Activated CD4-positive, CD25-positive, alpha-beta regulatory T cell treated with anti-CD3 and anti-CD28 coated beads, Interleukin-2, amount 50 U/mL, for 72 hours (primary cell): ENCODE results near the gene MORC4.
"Not testable (repeated sequence)": the region's sequence is repeated elsewhere in the genome, so short reads cannot be mapped to it uniquely, and the experiment has no call there.

Source experiments
- DNase-seq: peaks from one replicate; pipeline ENCODE4 v3.0.0; 2021

MORC4 gene

DNA sequence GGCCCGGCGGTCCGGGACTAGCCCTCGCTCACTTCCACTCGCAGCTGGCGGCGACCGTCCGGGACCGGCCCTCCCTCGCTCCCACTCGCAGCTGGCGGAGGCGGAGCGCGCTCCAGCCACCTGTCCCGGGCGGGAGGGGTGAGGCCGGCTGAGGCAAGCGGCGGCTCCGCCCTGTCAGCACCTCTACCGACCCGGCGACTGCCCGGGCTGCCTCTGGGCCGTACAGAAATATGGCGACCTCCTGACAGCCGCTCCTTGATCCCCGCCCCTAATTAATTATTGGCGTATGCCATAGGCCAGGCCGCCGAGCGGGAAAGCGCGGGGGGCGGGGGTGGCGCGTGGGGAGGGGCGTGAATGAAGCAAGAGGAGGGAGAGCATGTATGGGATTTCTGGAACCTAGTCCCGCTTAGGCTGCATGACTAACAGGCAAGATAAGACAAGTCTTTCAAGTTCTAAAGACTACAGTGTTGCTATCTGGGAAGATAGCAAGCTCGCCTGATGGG is at the start of gene MORC4:
TSS of gene MORC4 (minus strand) at position 200 of the 503 bp plus-strand sequence. CDS start 243 bp downstream, outside the sequence.
- peak; percentile 54 for DNase-seq

DNA sequence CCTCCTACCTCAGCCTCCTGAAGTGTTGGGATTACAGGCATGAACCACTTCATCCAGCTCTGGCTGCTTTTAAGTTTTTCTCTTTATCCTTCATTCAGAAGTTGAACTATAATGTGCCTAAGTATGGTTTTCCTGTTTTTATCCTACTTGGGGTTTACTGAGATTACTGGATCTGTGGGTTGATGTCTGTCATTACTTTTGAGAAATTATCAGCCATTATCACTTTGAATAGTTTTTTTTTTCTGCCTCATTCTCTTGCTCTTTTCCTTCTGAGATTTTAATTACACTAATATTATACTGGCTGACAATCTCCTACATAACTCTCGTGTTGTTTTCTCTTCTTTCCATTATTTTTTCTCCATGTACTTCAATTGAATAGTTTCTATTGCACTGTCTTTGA is 47.6 kb upstream of the MORC4 start:
- DNase-seq = no peak

DNA sequence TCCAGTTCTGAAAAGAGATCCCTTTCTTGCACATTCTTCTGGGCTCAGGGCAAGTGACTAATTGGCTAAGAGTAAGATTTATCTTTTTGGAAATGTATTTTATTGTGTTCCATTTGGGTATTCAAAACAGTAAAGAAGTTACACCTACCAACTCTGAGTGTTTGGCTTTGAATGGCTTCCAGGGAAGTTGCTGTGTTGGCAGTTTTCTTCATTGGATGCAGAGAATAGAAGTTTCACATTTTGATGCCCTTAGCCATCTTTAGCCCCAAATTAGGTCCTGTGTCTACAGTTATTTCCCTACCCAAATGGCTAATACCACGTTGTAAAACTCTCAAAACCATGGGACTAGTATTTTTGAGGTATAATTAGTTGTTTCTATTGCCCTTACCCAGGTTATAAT is 29.7 kb upstream of the MORC4 start:
- no peak for DNase-seq

DNA sequence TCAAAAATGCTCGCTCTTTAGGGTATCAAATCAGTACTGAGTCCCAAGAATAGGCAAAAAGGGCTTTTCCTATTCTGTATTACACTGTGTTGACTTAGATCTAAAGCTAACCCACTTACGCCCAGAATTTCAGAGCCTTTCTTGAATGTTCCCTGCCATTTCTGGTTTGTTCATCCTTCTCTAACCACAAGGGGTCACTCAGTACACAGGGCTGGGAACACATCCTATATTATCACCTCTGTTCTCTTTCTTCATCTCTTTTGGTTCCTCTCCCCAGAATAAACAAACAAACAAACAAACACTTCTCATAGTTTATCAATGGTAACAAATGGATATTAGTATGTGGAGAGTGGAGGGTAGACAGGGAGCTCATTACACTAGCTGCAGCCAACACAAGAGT is 25.5 kb upstream of the MORC4 start:
- DNase-seq = no peak

DNA sequence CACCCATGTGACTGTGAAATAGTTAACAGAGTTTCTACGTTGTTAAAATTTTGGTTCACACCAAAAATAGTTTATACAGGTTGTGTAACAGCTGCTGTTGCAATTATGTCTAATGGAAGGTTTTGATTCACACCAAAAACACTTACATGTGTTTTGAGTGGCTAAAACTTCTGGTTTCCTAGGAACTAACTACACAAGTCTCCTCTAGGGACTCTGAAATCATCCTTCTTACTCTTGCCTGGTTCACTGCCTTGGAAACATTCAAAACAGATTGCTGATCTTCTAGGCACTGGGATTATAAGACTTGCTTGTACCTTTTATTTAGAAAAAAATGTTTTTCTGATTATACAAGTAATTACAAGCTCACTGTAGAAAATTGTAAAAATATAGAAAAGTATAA is 14.9 kb upstream of the MORC4 start:
- no peak for DNase-seq

DNA sequence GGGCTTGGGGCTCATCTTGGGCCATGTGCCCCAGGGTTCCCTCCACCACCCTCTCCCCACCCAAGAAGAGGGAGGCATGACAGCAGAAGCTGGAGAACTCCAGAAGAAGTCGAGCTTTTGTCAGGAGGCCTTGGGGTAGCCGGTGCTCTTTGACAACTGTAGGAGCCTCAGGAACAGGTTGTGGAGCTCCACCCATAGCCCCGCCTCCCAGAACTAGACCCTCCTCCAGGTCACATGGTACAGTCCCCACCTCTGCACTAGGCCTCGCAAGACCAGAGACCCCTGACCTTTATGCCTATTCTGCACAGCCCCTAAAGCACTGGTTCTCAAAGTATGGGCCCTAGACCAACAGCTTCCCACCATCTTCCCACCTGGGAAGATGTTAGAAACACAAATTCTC is 8.0 kb upstream of the MORC4 start:
- DNase-seq = no peak

DNA sequence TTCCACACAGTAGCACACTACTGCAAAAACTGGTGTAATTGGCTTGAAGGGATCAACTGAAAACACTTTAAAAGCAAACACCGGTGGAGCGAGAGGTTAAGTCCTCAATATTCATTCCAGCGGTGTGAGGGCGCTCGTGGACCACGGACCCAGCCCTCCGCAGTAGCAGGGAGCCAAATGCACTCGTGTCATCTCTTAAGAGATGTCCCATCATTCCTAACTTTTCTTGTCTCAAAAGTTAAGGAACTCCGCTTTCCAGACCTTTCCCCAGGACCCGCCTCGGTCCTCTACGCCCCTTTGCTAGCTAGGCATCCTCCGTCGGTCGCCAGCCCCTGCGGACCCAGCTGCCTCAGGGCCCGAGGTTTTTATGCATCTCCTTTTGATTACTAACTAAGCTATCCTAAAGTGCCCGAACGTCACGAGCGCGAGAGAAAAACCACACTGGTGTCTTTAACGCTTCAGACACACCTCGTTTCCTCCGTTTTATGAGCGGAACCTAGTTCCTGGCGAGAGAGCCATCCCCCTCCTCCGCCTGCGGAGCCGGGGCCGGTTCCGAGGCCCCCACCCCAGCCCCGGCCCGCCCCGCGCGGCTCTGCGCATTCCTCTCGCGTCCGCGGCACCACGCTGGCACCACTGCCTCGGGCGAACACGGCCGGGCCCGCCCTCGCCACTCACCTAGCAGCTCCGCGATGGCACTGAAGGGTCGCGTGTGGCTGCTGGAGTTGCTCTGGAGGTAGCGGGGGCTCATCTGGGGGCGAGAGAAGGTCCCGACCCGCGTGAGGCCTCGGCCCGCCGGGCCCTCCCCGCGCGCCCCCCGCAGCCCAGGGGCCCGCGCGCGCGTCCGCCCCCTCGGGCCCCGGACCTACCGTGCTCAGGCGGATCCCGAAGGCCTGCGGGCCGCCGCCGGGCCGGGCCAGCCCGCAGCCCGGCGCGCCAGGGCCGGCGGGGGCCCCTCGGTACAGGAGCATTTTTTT is 723 bp downstream of the MORC4 start:
- peak; percentile 35 for DNase-seq

DNA sequence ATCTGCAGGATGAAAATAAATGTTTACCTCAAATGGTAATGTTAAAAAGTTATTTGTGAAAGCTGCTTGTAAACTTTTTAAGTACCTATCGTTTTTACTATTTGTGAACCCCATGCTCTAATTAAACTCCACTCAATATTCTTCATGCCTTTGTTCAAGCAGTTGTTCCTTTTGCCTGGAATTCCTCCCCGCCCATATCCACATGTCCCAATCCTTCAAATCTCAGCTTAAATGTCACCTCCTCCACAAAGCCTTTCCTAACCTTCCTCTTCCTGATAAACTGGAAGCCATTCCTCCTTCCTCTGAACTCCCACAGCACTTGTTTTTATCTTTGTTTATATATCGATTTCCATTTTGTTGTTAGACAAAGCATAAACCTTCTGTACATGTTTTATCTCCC is 2.4 kb downstream of the MORC4 start:
- no peak for DNase-seq

DNA sequence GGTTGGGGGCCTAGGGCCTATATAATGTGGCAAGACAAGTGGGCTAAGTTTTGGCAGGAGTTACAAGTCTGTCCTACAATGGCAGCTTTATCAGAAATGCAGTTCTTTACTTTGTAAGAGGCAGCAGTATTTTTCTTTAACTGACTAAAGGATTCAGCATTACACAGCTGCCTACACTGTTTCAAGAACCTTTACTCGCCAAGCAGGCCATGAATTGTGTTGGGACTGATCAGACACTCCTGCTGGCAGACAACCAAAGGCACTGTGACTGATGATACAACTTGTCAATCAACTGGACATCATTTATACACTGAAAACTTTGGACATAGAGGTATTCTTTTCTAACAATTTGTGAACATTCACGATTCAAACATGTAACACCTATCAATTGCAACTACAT is 4.3 kb downstream of the MORC4 start:
- no peak for DNase-seq

DNA sequence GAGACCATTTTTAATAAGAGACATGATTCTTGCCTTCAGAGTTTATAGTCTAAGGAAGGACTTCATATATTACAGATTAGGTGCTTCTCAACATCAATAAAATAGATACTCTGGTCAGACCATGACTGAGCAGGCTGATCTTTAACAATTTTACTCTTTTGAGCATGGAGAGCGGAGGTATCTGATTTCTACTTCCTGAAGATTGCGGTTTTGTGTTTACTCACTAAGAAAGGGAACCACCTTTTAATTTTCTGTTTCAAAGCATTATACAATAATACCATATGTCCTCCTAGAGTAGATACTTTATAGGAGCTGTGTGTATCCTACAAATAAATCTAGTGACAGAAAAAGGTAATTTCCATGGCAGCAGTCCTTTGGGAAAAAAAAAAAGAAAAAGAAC is 12.5 kb downstream of the MORC4 start:
- DNase-seq = no peak

DNA sequence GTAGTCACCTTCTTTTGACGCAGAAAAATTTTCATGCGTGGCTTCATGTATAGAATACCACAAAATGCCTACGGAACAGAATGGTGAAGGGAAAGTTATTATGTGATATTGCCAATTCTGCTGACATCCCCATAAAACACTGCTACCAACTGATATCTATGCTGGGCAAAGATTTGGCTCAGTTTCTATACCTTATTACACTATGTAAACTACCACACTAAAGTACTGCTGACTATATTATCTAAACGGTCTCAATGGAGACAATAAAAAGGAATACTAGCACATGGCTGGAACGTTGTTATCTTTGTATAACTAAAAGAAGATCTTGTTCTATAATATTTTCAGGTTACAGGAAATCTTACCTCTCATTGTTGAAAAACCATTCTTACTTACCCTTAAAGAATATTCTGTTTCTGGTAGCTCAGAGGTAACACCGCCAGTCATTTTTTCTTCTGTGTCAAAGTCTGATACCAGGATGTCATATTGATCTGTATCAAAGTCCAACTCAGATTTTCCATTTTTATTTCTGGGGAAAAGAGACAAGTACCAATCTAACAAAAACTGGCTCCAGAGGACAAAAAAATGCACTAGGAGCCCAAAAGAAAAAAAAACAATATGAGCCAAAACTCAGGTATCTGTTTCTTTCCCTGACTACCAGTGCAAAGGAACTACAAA is 18.9 kb downstream of the MORC4 start:
- DNase-seq = no peak

DNA sequence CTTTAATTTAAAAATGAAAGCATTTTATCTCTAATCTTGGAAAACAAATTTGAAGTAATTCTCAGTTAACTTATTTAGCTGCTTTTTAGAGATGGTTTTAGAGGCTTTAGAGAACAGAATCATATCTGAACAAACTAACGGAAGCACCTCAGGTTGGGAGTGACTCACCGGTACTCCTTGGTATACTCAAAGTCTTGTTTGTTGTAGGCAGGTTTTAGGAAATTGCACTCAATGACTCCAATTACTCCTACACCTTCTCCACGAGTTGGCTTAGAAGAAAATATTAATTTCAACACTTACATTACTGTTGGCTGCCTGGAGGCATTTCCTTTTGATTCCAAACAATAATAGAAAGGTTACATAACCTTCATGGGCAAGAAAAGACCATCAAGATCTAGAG is 23.6 kb downstream of the MORC4 start:
- no peak for DNase-seq

DNA sequence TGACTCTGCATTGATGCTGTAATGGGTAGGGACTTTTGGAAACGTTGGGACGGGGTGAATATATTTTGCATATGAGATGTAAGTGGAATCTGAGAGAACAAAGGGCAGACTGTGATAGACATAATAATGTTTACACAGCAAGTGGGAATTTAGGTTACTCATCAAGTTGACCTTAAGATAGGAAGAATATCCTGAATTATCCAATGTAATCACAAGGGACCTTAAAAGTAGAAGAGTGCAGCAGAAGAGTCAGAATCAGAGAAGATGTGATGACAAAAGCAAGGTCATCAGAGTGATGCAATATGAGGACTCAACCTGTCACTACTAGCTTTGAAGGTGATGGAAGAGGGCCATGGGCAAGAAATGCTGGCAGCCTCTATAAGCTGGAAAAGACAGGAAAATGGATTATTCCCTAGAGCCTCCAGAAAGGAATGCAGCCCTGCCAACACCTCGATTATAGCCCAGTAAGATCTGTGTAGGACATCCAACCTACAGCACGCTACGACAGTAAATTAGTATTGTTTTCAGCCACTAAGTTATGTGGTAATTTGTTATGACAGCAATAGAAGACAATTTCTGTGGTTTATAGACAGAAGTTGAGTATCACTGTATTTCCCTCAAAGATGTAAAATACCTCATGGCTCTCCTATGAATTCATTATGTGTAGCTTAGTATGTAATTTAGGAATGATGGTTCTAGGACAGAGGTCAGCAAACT is 26.4 kb downstream of the MORC4 start:
- no peak for DNase-seq

DNA sequence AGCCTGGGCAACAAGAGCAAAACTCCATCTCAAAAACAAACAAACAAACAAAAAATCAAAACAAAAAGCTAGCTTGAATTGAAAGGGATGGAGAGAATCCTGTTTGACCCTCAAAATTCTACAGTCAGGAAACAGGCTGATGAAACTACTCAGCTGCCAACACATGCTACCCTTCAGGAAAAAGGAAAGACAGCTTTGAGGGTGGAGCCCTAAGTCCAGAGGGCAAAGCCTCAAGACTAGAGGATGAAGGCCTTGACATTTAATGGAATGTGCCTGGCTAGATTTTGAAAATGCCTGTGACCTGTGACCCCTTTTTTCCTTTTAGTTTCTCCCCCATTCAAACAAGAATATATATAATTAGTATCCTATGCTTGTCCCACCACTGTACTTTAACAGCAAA is 27.1 kb downstream of the MORC4 start:
- DNase-seq = no peak

DNA sequence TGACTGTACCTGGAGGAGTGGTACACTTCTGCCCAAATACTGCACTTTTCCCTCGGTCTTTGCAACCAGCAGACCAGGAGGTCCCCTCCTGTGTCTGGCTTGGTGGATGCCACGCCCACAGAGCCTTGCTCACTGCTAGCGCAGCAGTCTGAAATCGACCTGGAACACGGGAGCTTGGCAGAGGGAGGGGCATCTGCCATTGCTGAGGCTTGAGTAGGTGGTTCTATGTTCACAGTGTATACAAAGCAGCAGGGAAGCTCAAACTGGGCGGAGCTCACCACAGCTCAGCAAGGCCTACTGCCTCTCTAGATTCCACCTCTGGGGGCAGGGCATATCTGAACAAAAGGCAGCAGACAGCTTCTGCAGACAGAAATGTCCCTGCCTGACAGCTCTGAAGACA is 33.5 kb downstream of the MORC4 start:
- DNase-seq = not testable (repeated sequence)

DNA sequence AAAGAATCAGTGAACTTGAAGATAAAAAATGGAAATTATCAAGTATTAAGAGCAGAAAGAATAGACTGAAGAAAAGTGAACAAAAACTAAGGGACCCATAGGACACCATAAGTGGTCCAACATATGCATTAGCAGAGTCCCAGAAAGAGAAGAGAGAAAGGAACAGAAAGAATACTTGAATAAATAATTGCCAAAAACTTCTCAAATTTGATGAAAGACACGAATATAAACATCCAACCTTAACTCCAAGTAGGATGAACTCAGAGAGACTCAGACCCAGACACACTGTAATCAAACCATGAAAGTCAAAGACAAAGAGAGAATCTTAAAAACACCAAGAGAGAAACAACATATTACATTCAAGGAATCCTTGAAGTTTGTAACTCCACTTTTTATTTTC is 35.7 kb downstream of the MORC4 start:
- DNase-seq = no peak

DNA sequence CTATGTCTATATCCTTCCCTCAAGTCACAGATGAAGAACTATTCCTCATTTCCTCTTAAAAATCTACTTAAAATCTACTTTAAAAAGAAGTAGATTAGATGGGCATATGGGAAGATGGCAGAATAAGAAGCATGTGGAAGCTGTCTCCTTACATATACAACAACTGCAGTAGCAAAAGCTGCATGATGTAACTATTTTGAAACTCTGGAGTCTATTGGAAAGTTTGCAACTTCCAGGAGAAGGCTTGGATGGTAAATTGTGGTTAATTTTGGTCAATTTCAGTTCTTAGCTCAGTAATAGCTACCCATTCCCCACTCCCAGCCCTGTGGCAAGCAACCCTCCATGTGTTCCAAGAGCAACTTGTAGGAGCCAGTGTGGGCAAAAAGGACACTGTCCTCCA is 36.9 kb downstream of the MORC4 start:
- DNase-seq = no peak

DNA sequence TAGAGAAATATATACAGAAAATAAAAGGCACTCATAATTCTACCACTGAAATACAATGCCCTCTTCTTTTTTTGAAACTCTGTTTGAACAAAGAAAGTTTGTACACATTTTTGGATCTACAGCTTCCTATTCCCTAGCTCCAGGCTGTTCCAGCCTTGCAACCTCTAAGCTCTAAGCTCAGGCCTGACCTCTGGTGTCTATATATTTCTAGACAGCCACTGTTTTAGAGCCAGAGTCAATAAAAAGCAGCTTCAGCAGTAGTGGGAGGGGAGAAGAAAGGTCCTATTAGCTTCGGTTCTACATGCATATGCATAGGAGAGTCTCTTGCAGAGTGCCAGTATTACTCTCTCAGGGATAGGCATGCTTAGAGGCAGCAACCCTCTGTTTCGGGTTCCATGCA is 40.1 kb downstream of the MORC4 start:
- no peak for DNase-seq

DNA sequence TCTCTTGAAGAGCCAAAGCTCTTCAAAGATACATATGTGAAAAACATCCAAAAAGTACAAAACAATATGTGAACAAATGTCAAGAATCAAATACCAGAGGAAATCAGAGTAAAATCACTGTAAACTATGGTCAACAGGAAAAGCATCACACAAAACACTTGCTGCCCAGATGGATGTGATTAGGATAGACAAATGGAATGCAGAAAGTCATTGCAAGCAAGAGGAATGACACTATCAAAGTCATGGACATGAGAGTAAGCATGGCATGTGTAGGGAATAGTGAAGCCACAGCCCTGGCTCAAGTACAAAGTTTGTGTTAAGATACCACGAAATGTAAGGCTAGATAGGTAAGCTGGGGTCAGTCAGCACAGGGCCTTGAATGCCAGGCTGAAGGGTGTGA is 42.2 kb downstream of the MORC4 start:
- DNase-seq = no peak

DNA sequence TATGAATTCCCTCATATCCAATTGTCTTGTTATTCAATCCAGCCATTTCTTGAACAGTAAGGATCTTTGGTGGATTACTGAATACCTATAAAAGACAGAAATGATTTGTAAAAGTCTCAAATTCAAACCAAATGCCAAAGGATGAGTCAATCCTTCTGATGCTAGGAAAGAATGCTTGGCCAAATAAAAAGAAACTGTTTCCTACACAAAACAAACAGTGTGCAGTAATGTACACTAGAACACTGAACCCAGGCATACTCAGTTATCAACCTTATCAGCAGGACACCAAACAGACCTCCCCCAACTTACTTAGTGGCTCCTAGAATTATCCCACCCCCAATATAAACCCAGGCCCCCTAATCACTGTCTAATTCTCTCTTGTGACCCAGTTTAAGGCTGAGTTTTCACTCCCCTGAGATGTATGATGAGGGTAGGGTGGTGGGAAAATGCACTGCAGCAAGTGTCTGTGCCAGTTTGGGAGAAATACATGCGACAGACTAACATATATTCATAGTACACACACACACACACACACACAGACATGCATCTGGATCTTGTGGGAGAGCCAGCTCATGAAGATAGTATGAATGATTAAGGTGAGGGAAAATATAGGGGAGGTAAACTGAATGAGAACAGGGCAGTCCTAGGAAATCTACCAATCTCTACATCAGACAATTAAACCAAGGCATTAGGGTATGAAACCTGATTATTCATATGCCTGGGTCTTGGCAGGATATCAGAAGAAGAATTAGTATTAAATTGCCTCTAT is 44.8 kb downstream of the MORC4 start:
- no peak for DNase-seq

DNA sequence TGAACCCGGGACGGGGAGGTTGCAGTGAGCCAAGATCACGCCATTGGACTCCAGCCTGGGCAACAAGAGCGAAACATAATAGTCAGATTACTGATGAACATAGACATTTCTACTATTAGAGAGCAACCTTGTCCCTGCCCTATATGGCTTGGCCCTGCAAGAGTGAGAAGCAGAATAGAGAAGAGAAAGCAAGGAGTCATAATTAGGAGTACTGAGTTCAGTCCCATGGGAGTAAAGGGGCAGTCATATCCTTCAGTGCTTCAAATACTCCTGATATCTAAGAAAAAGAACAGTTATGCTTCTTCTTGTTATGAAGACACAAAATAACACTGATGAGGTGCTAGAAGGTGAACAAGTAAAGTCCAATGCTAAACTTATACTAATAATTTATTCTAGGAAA is 46.0 kb downstream of the MORC4 start:
- no peak for DNase-seq

DNA sequence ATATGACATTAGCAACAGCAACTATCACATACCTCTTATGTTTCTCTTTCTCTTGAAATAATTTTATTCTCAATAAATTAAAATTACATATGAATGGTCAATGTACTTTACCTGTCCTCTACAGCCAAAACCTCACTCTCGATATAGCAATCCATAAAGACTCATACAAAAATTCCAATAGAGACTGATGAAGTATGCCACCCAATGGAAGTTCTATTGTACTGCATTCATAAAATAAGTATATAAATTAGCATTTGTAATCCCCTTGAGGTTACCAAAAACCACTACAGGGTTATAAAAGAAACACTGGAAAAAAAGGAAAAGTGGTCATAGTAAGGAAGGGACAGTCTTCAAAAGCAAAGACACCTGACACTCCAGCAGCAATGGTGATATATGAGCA is 47.0 kb downstream of the MORC4 start:
- DNase-seq = no peak

DNA sequence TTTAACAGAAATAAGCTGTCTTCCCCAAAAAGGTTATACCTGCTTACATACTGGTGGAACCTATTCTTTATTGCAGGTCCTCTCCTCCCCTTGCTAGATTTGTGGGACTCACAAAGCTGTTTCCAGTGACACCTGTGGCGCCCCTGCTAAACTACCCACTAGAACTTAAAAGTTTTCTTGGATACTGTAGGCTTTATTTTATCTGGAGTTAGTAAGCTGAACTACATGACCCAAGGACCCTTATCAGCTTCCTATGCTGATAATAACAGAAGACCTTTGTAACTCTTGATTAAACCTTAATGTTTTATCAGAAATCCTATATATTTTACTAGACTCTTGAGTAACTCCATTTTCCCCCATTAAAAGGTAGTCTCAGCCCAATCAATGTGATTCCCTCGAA is 47.5 kb downstream of the MORC4 start:
- no peak for DNase-seq
